GM12872 (cell line): Measurements from ENCODE around the gene EZR.

Experiments
- CTCF ChIP-seq: IDR thresholded peaks from 3 replicates; pipeline ENCODE4 v1.5.1; 2011; ENCODE audit warnings: low read depth, mild to moderate bottlenecking, low read length, moderate library complexity; ENCODE audit not compliant: insufficient read depth

Gene EZR

GRCh38 chr6:158839796-158840195 lies 20.6 kb upstream of the EZR start:
- no peak for TF ChIP-seq CTCF

GRCh38 chr6:158837684-158838625 lies 18.8 kb upstream of the EZR start:
- no peak for TF ChIP-seq CTCF

GRCh38 chr6:158836625-158837311 lies 17.6 kb upstream of the EZR start:
- no peak for TF ChIP-seq CTCF

- no peak for TF ChIP-seq CTCF
These were observed 16.6 kb upstream of the EZR start for GRCh38 chr6:158835616-158836221.

GRCh38 chr6:158834675-158835385 lies 15.7 kb upstream of the EZR start:
- no peak for TF ChIP-seq CTCF

GRCh38 chr6:158832026-158832425 lies 12.9 kb upstream of the EZR start:
- TF ChIP-seq CTCF, result no peak

GRCh38 chr6:158831571-158831970 lies 12.4 kb upstream of the EZR start:
- TF ChIP-seq CTCF, result no peak
